CD14-positive monocyte (primary cell): ENCODE results near the gene TYROBP. TPM values are rescaled to one million over a fixed set of nuclear protein-coding genes. Genes with fewer than 3 reads are reported as not detected.
"Not testable (repeated sequence)": the region's sequence is repeated elsewhere in the genome, so short reads cannot be mapped to it uniquely, and the experiment has no call there.

Experiments
- DNase-seq, 3 donors: peaks; one replicate each; pipeline ENCODE4 v3.0.0-alpha.2; 2011 to 2022
- H2AFZ ChIP-seq: 2 replicates; pipeline ENCODE4 v1.6.0; 2012; ENCODE audit warnings: mild to moderate bottlenecking, low read depth, low read length, inconsistent platforms; ENCODE audit not compliant: insufficient read depth, poor library complexity, severe bottlenecking
- H3K27ac ChIP-seq, 2 donors: 1 replicate in 1 of 2; 2 replicates in 1 of 2; pipeline ENCODE4 v1.5.1; 2012 to 2013; ENCODE audit warnings: low read length in 2 of 2, control low read depth in 1 of 2, inconsistent platforms in 1 of 2, low read depth in 1 of 2, mild to moderate bottlenecking in 1 of 2
- H3K27me3 ChIP-seq, 2 donors: one replicate each; pipeline versions ENCODE4 v1.6.0 to v1.6.1; 2011 to 2013; ENCODE audit warnings: low read length in 2 of 2; ENCODE audit not compliant: control insufficient read depth in 2 of 2, insufficient read depth in 2 of 2
- H3K36me3 ChIP-seq, 2 donors: replicated peaks in 1 of 2; 1 replicate in 1 of 2; 2 replicates in 1 of 2; pipeline versions ENCODE4 v1.5.1 to v1.6.1; 2012 to 2013; ENCODE audit warnings: low read length in 2 of 2, control low read depth in 1 of 2, inconsistent platforms in 1 of 2, mild to moderate bottlenecking in 1 of 2; ENCODE audit not compliant: insufficient read depth in 2 of 2, control insufficient read depth in 1 of 2
- H3K4me1 ChIP-seq, 2 donors: 1 replicate in 1 of 2; 2 replicates in 1 of 2; pipeline versions ENCODE4 v1.5.1 to v1.6.1; 2012 to 2013; ENCODE audit warnings: low read length in 2 of 2, control low read depth in 1 of 2, inconsistent platforms in 1 of 2, mild to moderate bottlenecking in 1 of 2, moderate library complexity in 1 of 2; ENCODE audit not compliant: insufficient read depth in 2 of 2, control insufficient read depth in 1 of 2
- H3K4me2 ChIP-seq: replicated peaks from 2 replicates; pipeline ENCODE3; 2012; ENCODE audit warnings: low read length, moderate library complexity, mild to moderate bottlenecking; ENCODE audit not compliant: poor library complexity, severe bottlenecking; ENCODE audit errors: extremely low read depth
- H3K4me3 ChIP-seq, 3 experiments: fragments of 200-600 bp in 1 of 3; sonication (generic) in 1 of 3; replicated peaks in 1 of 3; 1 replicate in 2 of 3; 2 replicates in 1 of 3; pipeline ENCODE4 v1.5.1; 2011 to 2013; ENCODE audit warnings: low read length in 3 of 3, mild to moderate bottlenecking in 3 of 3, control low read depth in 2 of 3, low read depth in 2 of 3, inconsistent platforms in 1 of 3, moderate library complexity in 1 of 3
- H3K79me2 ChIP-seq: 2 replicates; pipeline ENCODE4 v1.6.0; 2012; ENCODE audit warnings: mild to moderate bottlenecking, control low read depth, inconsistent platforms, low read length, moderate library complexity; ENCODE audit not compliant: insufficient read depth
- H3K9ac ChIP-seq: 2 replicates; pipeline ENCODE4 v1.6.0; 2017; ENCODE audit warnings: low read length, mild to moderate bottlenecking; ENCODE audit not compliant: insufficient read depth, poor library complexity, severe bottlenecking
- H3K9me3 ChIP-seq, 2 donors: replicated peaks in 1 of 2; 1 replicate in 1 of 2; 2 replicates in 1 of 2; pipeline versions ENCODE4 v1.5.1 to v1.6.1; 2012 to 2013; ENCODE audit warnings: low read length in 2 of 2, control low read depth in 1 of 2; ENCODE audit not compliant: control insufficient read depth in 1 of 2, insufficient read depth in 1 of 2
- H4K20me1 ChIP-seq: 2 replicates; pipeline ENCODE4 v1.6.0; 2012; ENCODE audit warnings: mild to moderate bottlenecking, low read length, control low read depth, moderate library complexity; ENCODE audit not compliant: insufficient read depth
- H3K27ac Mint-ChIP-seq, 7 donors: one replicate each; pipeline ENCODE4 v1.8.0; 2020; ENCODE audit warnings: mild to moderate bottlenecking in 7 of 7, mixed read lengths in 7 of 7, moderate library complexity in 6 of 7, inconsistent platforms in 2 of 7
- H3K27me3 Mint-ChIP-seq, 3 donors: one replicate each; pipeline ENCODE4 v1.8.0; 2021 to 2022; ENCODE audit warnings: low read depth in 3 of 3, mild to moderate bottlenecking in 3 of 3, mixed read lengths in 3 of 3, moderate library complexity in 3 of 3, inconsistent platforms in 1 of 3
- H3K36me3 Mint-ChIP-seq, 2 donors: one replicate each; pipeline ENCODE4 v1.8.0; 2020; ENCODE audit warnings: mixed read lengths in 2 of 2, inconsistent platforms in 1 of 2, mild to moderate bottlenecking in 1 of 2
- H3K4me1 Mint-ChIP-seq: one replicate; pipeline ENCODE4 v1.8.0; 2020; ENCODE audit warnings: mild to moderate bottlenecking, mixed read lengths
- H3K4me3 Mint-ChIP-seq, 2 donors: one replicate each; pipeline ENCODE4 v1.8.0; 2020; ENCODE audit warnings: mild to moderate bottlenecking in 2 of 2, mixed read lengths in 2 of 2, moderate library complexity in 1 of 2
- H3K9me3 Mint-ChIP-seq, 7 donors: one replicate each; pipeline ENCODE4 v1.8.0; 2020 to 2022; ENCODE audit warnings: mixed read lengths in 7 of 7, mild to moderate bottlenecking in 6 of 7, moderate library complexity in 6 of 7, inconsistent platforms in 2 of 7
- CTCF ChIP-seq: fragments of 200-600 bp; IDR thresholded peaks from one replicate; pipeline ENCODE4 v1.8.0; 2022; ENCODE audit warnings: antibody characterized with exemption, mild to moderate bottlenecking
- WGBS: methylation state at CpG from one replicate; pipeline ENCODE4 v1.1.5; 2013; ENCODE audit warnings: missing lambda C conversion rate; ENCODE audit not compliant: insufficient coverage; 5-methylcytosine and 5-hydroxymethylcytosine counted together
- intact Hi-C, 2 donors: fragments of 100-400 bp; cut with micrococcal nuclease; formaldehyde crosslinking; loops; one replicate each; pipeline versions ENCODE4 v1.15.0 to v1.15.1; 2023
- polyA plus RNA-seq, 3 donors: library from polyadenylated mRNA; depleted of rRNA in 1 of 3; unstranded in 2 of 3; stranded (reverse) in 1 of 3; fragments of 300-500 nt in 2 of 3; fragments of >200 nt in 1 of 3; fragmentation: Illumina TruSeq in 2 of 3; gene quantifications; 1 replicate in 2 of 3; 2 replicates in 1 of 3; pipeline ENCODE4 v1.2.3, GENCODE V29; 2012 to 2021

TYROBP gene
- polyA plus RNA-seq, 3 donors = 3,224 to 6,141 (median 5,182) TPM

GRCh38 chr19:35871611-35872010 is 36.5 kb downstream of the TYROBP start:
- peaks cover 39 to 53% (median 46%) of the 10 kb centered on the region in 3 donors for H3K27me3 Mint-ChIP-seq
- no CpG with 5 or more reads among the region's 12 CpGs for WGBS
- Histone ChIP-seq H4K20me1 (no peaks in the 10 kb centered on the region), H3K27me3 (peaks cover 27 to 46% of the 10 kb centered on the region in 2 donors), H3K4me1 (peaks cover 16 to 23% of the 10 kb centered on the region in 2 donors), H3K4me2 (no peak overlapping the region), H3K27ac (no peak overlapping the region), H2AFZ (no peak overlapping the region), H3K36me3 (no peaks in the 10 kb centered on the region), H3K9ac (no peak overlapping the region), H3K9me3 (peaks cover 0 to 9% of the 10 kb centered on the region in 2 donors), H3K79me2 (no peaks in the 10 kb centered on the region), H3K4me3 (no peak overlapping the region)
- no peak for TF ChIP-seq CTCF
- DNase-seq = no peak
- intact Hi-C loops = loop anchor here in 1 of 2 donors (10.0 kb wide), 1 partner anchor 97 kb away; the partner anchor contains the start of gene ARHGAP33
- peaks cover 0 to 6% of the 10 kb centered on the region in 2 donors for H3K36me3 Mint-ChIP-seq
- H3K9me3 Mint-ChIP-seq = peaks cover 7 to 22% (median 10%) of the 10 kb centered on the region in 7 donors
- H3K4me3 Mint-ChIP-seq = no peak overlapping the region
- H3K4me1 Mint-ChIP-seq = peaks cover 15% of the 10 kb centered on the region
- no peak overlapping the region for H3K27ac Mint-ChIP-seq

DNA sequence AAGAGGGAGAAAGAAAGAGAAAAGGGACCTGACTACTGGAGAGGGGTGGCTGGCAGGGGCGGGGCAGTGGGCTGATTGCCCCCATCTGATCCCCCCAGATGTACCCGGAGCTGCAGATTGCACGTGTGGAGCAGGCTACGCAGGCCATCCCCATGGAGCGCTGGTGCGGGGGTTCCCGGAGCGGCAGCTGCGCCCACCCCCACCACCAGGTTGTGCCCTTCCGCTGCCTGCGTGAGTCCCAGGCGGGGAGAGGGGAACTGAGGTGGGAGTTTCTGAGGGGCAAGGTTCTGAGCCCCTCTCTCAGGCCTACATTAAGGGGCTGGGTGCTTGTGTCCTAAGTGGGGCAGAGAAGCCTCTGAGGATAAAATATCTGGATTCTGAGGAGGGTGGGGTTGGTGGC is 37.3 kb downstream of the TYROBP start:
- Histone ChIP-seq H3K79me2 (no peaks in the 10 kb centered on the region), H3K4me3 (no peak overlapping the region), H4K20me1 (no peaks in the 10 kb centered on the region), H3K9me3 (peaks cover 0 to 9% of the 10 kb centered on the region in 2 donors), H3K4me1 (peaks cover 16 to 23% of the 10 kb centered on the region in 2 donors), H3K9ac (no peak overlapping the region), H2AFZ (no peak overlapping the region), H3K4me2 (no peak overlapping the region), H3K27me3 (peaks cover 27 to 49% of the 10 kb centered on the region in 2 donors), H3K36me3 (no peaks in the 10 kb centered on the region), H3K27ac (no peak overlapping the region)
- peak overlapping the region in 1 of 2 donors; percentile 74 for H3K4me3 Mint-ChIP-seq
- peaks cover 15% of the 10 kb centered on the region for H3K4me1 Mint-ChIP-seq
- no peak for TF ChIP-seq CTCF
- H3K9me3 Mint-ChIP-seq = peaks cover 8 to 22% (median 10%) of the 10 kb centered on the region in 7 donors
- peaks cover 44 to 59% (median 48%) of the 10 kb centered on the region in 3 donors for H3K27me3 Mint-ChIP-seq
- DNase-seq = no peak
- WGBS = 80% methylated on average over 1 of the region's 12 CpGs
- intact Hi-C loops = loop anchor here in 1 of 2 donors (10.0 kb wide), 1 partner anchor 96 kb away; the partner anchor contains the start of gene ARHGAP33
- peaks cover 0 to 6% of the 10 kb centered on the region in 2 donors for H3K36me3 Mint-ChIP-seq
- H3K27ac Mint-ChIP-seq = no peak overlapping the region

- H3K36me3 Mint-ChIP-seq, H3K9ac ChIP-seq, H3K9me3 ChIP-seq, H4K20me1 ChIP-seq, H3K36me3 ChIP-seq, H3K79me2 ChIP-seq, H3K27ac ChIP-seq: not testable (repeated sequence)
- WGBS = 25% methylated on average over 18 of the region's 26 CpGs
- intact Hi-C loops = loop anchor here in 1 of 2 donors (10.0 kb wide), 1 partner anchor 95 kb away; the partner anchor contains the start of gene ARHGAP33
- Histone ChIP-seq H3K4me3 (peak overlapping the region in 1 of 3 experiments; percentile 52), H3K4me1 (peaks cover 16 to 23% of the 10 kb centered on the region in 2 donors), H2AFZ (peak overlapping the region; percentile 4), H3K4me2 (peak overlapping the region; percentile 51), H3K27me3 (peaks cover 27 to 52% of the 10 kb centered on the region in 2 donors)
- Mint-ChIP-seq H3K4me3 (peak overlapping the region; percentile 50 to 74), H3K27me3 (peaks cover 44 to 65% (median 52%) of the 10 kb centered on the region in 3 donors), H3K27ac (peak overlapping the region in 1 of 7 donors; percentile 19), H3K9me3 (peaks cover 8 to 22% (median 10%) of the 10 kb centered on the region in 7 donors), H3K4me1 (peaks cover 15% of the 10 kb centered on the region)
- DNase-seq = peak; percentile 9 to 30 (median 19)
Measured at GRCh38 chr19:35870124-35870736, 37.9 kb downstream of the TYROBP start.
